ENCODE measurements around the gene JRKL.
"Not testable (repeated sequence)": the region's sequence is repeated elsewhere in the genome, so short reads cannot be mapped to it uniquely, and the experiment has no call there.

Gene JRKL

GRCh38 chr11:96412761-96413381, 23.1 kb downstream of the JRKL start:
- DNase-seq (ENCODE audit: low spot score) (no peak), ATAC-seq (ENCODE audit: low read depth) (no peak)
- H3K4me1 ChIP-seq (ENCODE audit: insufficient read depth, poor library complexity, severe bottlenecking), result peaks cover 10% of the 10 kb centered on the region

GRCh38 chr11:96413408-96413807, 23.6 kb downstream of the JRKL start:
- no peak overlapping the region for H3K4me3 ChIP-seq (ENCODE audit: severe bottlenecking)
- DNase-seq (ENCODE audit: low spot score), result no peak
- peaks cover 10% of the 10 kb centered on the region for H3K4me1 ChIP-seq (ENCODE audit: insufficient read depth, poor library complexity, severe bottlenecking)
- no peak for ATAC-seq (ENCODE audit: low read depth)
- no peaks in the 10 kb centered on the region for H3K9me3 ChIP-seq (ENCODE audit: severe bottlenecking)
- TF ChIP-seq CTCF (IDR thresholded peaks at IDR 0.05; ENCODE audit: poor library complexity, severe bottlenecking), result no peak
- H3K27ac ChIP-seq (ENCODE audit: poor library complexity, severe bottlenecking), result no peak overlapping the region
- no peaks in the 10 kb centered on the region for H3K36me3 ChIP-seq (ENCODE audit: low read depth)
- H3K27me3 ChIP-seq (ENCODE audit: insufficient read depth, poor library complexity, severe bottlenecking), result no peaks in the 10 kb centered on the region

More at GRCh38 chr11:96412761-96413381, 23.1 kb downstream of the JRKL start:
- H3K36me3 ChIP-seq (ENCODE audit: low read depth), result no peaks in the 10 kb centered on the region
- H3K9me3 ChIP-seq (ENCODE audit: severe bottlenecking), result no peaks in the 10 kb centered on the region
- no peak overlapping the region for H3K4me3 ChIP-seq (ENCODE audit: severe bottlenecking)
- no peak for TF ChIP-seq CTCF (IDR thresholded peaks at IDR 0.05; ENCODE audit: poor library complexity, severe bottlenecking)
- no peaks in the 10 kb centered on the region for H3K27me3 ChIP-seq (ENCODE audit: insufficient read depth, poor library complexity, severe bottlenecking)
- no peak overlapping the region for H3K27ac ChIP-seq (ENCODE audit: poor library complexity, severe bottlenecking)

GRCh38 chr11:96424693-96425092, 34.9 kb downstream of the JRKL start:
- H3K27me3 ChIP-seq (ENCODE audit: insufficient read depth, poor library complexity, severe bottlenecking), result peaks cover 2% of the 10 kb centered on the region
- H3K4me1 ChIP-seq (ENCODE audit: insufficient read depth, poor library complexity, severe bottlenecking), result no peaks in the 10 kb centered on the region
- DNase-seq (ENCODE audit: low spot score) (no peak), ATAC-seq (ENCODE audit: low read depth) (no peak)
- no peaks in the 10 kb centered on the region for H3K9me3 ChIP-seq (ENCODE audit: severe bottlenecking)
- no peak for TF ChIP-seq CTCF (IDR thresholded peaks at IDR 0.05; ENCODE audit: poor library complexity, severe bottlenecking)
- H3K36me3 ChIP-seq (ENCODE audit: low read depth), result no peaks in the 10 kb centered on the region
- H3K27ac ChIP-seq (ENCODE audit: poor library complexity, severe bottlenecking), result no peak overlapping the region
- no peak overlapping the region for H3K4me3 ChIP-seq (ENCODE audit: severe bottlenecking)

GRCh38 chr11:96430668-96431067, 40.9 kb downstream of the JRKL start:
- H3K4me1 ChIP-seq (ENCODE audit: insufficient read depth, poor library complexity, severe bottlenecking), result no peaks in the 10 kb centered on the region
- DNase-seq (ENCODE audit: low spot score) (no peak), ATAC-seq (ENCODE audit: low read depth) (no peak)
- H3K36me3 ChIP-seq (ENCODE audit: low read depth), result no peaks in the 10 kb centered on the region
- no peak overlapping the region for H3K27ac ChIP-seq (ENCODE audit: poor library complexity, severe bottlenecking)
- H3K27me3 ChIP-seq (ENCODE audit: insufficient read depth, poor library complexity, severe bottlenecking), result peaks cover 7% of the 10 kb centered on the region
- TF ChIP-seq CTCF (IDR thresholded peaks at IDR 0.05; ENCODE audit: poor library complexity, severe bottlenecking), result no peak
- no peaks in the 10 kb centered on the region for H3K9me3 ChIP-seq (ENCODE audit: severe bottlenecking)
- no peak overlapping the region for H3K4me3 ChIP-seq (ENCODE audit: severe bottlenecking)

- DNase-seq (ENCODE audit: low spot score), result not testable (repeated sequence)
These were observed 42.8 kb downstream of the JRKL start for GRCh38 chr11:96432654-96433053.

More at GRCh38 chr11:96432654-96433053, 42.8 kb downstream of the JRKL start:
- not testable (repeated sequence) for H3K27ac ChIP-seq (ENCODE audit: poor library complexity, severe bottlenecking); ATAC-seq (ENCODE audit: low read depth); H3K36me3 ChIP-seq (ENCODE audit: low read depth); H3K4me3 ChIP-seq (ENCODE audit: severe bottlenecking); H3K4me1 ChIP-seq (ENCODE audit: insufficient read depth, poor library complexity, severe bottlenecking); H3K9me3 ChIP-seq (ENCODE audit: severe bottlenecking)
- H3K27me3 ChIP-seq (ENCODE audit: insufficient read depth, poor library complexity, severe bottlenecking), result peaks cover 11% of the 10 kb centered on the region
